ENCODE data around the gene B9D2. TPM values are rescaled to one million over a fixed set of nuclear protein-coding genes. Genes with fewer than 3 reads are reported as not detected.

The B9D2 gene
- total RNA-seq, 4 donors from 2014 or later = 5.9 to 12.5 (median 9.9) TPM

DNA sequence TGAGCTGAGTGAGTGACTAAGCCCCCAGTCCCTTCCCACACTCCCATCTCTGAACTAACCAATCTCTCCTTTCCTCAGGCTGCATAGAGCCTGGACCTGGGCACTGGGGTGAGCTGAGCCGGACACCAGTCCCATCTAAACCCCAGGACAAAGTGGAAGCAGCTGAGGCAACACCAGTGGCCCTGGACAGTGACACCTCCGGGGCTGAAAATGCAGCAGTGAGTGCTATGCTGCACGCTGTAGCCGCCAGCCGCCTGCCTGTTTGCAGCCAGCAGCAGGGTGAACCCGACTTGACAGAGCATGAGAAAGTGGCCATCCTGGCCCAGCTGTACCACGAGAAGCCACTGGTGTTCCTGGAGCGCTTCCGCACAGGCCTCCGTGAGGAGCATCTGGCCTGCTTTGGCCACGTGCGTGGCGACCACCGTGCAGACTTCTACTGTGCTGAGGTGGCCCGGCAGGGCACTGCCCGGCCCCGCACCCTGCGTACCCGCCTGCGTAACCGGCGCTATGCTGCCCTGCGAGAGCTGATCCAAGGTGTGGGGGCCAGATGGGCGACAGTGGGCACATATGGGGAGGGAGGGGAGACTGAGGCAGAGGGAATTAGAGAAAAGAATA lies 47.5 kb downstream of the B9D2 start:
- H3K27ac ChIP-seq = no peak overlapping the region
- H3K4me1 ChIP-seq = peaks cover under 1 to 8% of the 10 kb centered on the region in 2 donors
- no peak for TF ChIP-seq POLR2A (IDR thresholded peaks at IDR 0.05)
- no peak for TF ChIP-seq CTCF (IDR thresholded peaks at IDR 0.05)
- H3K36me3 ChIP-seq = peaks cover 23 to 46% of the 10 kb centered on the region in 2 donors
- H3K4me3 ChIP-seq (replicated peaks in 1 of 3) = no peak overlapping the region
- no peaks in the 10 kb centered on the region for H3K9me3 ChIP-seq
- WGBS, 2 donors = 97 to 99% methylated on average over 12 to 21 of the region's 24 CpGs
- H3K27me3 ChIP-seq = no peaks in the 10 kb centered on the region
- intact Hi-C loops (cut with DNase I) = no loop called here
- DNase-seq = no peak

GRCh38 chr19:41311613-41312012 lies 52.3 kb downstream of the B9D2 start:
- 86% methylated on average over 8 of the region's 8 CpGs for WGBS, 2 donors
- Histone ChIP-seq H3K36me3 (peaks cover 12 to 17% of the 10 kb centered on the region in 2 donors), H3K27me3 (no peaks in the 10 kb centered on the region), H3K4me1 (peaks cover 23 to 32% of the 10 kb centered on the region in 2 donors), H3K9me3 (no peaks in the 10 kb centered on the region), H3K27ac (no peak overlapping the region), H3K4me3 (replicated peaks in 1 of 3) (no peak overlapping the region)
- no peak for TF ChIP-seq POLR2A (IDR thresholded peaks at IDR 0.05)
- no peak for TF ChIP-seq CTCF (IDR thresholded peaks at IDR 0.05)
- intact Hi-C loops (cut with DNase I) = loop anchor here (5.0 kb wide), 1 partner anchor 41 kb away; the partner anchor contains the start of gene TGFB1
- DNase-seq = no peak

DNA sequence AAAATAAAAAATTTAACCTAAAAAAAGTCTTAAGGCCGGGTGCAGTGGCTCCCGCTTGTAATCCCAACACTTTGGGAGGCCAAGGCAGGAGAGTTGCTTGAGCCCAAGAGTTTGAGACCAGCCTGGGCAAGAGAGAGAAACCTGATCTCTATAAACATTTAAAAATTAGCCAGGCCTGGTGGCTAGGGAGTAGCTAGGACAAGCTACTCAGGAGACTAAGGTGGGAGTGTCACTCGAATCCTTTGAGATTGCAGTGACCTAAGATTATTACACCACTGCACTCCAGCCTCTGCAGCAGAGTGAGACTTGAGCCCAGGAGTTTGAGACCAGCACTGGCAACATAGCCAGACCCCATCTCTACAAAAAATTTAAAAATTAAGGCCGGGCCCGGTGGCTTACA lies 52.9 kb downstream of the B9D2 start:
- peak overlapping the region in 1 of 3 donors; percentile 94 for H3K27ac ChIP-seq
- H3K4me3 ChIP-seq (replicated peaks in 1 of 3) = peak overlapping the region in 1 of 3 donors; percentile 51
- no peaks in the 10 kb centered on the region for H3K9me3 ChIP-seq
- no peaks in the 10 kb centered on the region for H3K27me3 ChIP-seq
- 50 to 51% methylated on average over 5 of the region's 5 CpGs for WGBS, 2 donors
- intact Hi-C loops (cut with DNase I) = loop anchor here (5.0 kb wide), 1 partner anchor 41 kb away; the partner anchor contains the start of gene TGFB1
- H3K36me3 ChIP-seq = peaks cover 12 to 18% of the 10 kb centered on the region in 2 donors
- H3K4me1 ChIP-seq = peaks cover 23 to 32% of the 10 kb centered on the region in 2 donors
- TF ChIP-seq POLR2A (IDR thresholded peaks at IDR 0.05) = no peak
- no peak for TF ChIP-seq CTCF (IDR thresholded peaks at IDR 0.05)
- DNase-seq = no peak

DNA sequence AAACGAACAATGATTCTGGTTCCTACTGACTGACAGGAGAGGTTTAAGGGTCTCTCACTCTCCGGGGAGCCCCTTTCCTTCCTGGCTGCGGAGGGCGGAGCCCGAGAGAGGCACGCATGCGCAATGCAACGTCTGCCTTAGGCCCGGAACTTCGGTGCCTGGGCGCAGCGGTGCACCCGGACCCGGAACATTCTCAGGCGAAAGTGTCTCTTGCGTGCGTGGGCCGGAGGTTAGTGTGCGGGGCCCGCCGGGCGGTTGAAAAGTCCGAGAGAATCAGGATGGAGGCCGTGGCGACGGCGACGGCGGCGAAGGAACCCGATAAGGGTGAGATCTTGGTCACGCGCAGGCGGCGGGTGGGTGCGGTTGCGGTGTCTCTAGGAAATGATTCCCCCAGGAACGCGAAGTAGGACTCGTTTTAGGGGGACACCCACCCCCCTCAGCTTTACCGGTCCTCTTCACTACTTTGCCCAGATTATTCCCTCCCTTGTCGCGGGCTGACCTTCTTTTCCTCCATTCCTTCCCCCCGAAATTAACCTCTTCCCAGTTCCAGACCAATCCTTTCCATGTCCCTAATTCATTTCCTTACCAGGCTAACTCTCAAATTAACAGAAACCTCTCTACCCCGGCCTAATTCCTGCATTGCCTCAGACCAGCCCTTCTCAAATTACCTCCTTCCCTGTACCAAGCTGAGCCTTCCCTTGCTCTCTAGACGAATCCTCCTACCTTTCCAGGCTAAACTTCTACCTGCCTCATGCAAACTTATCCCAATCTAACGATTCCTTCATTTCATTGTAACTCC lies 53.7 kb downstream of the B9D2 start, which contains the start of gene CCDC97:
CCDC97 (plus strand) TSS at position 140 of the 799 bp plus-strand sequence; CDS start at position 279, 139 bp downstream.
- DNase-seq = peak; percentile 84 to 86
- intact Hi-C loops (cut with DNase I) = loop anchor here (5.0 kb wide), 1 partner anchor 42 kb away; the partner anchor contains the start of gene TGFB1
- no peaks in the 10 kb centered on the region for H3K27me3 ChIP-seq
- H3K4me1 ChIP-seq = peaks cover 23 to 32% of the 10 kb centered on the region in 2 donors
- no peaks in the 10 kb centered on the region for H3K9me3 ChIP-seq
- peak within 1 kb of the TSS; percentile 91 to 95 (median 94) for H3K27ac ChIP-seq
- peak within 1 kb of the TSS; percentile 51 to 66 (median 56) for H3K4me3 ChIP-seq (replicated peaks in 1 of 3)
- WGBS, 2 donors = 0 to 1% methylated on average over 44 to 46 of the region's 47 CpGs
- peaks cover 17 to 26% of the 10 kb centered on the region in 2 donors for H3K36me3 ChIP-seq
- TF ChIP-seq POLR2A (IDR thresholded peaks at IDR 0.05) (peak in 1 of 2 donors; percentile 69), CTCF (IDR thresholded peaks at IDR 0.05) (no peak)
